LNCaP clone FGC (cell line): ENCODE measurements around the gene NDRG2.

ENCODE experiments used
- DNase-seq: peaks from one replicate; pipeline ENCODE4 v3.0.0-alpha.2; 2011; ENCODE audit warnings: low read depth
- H3K4me3 ChIP-seq: 2 replicates; pipeline ENCODE4 v1.5.1; 2011; ENCODE audit warnings: mild to moderate bottlenecking, low read depth, low read length, control low read depth
- TF ChIP-seq, protein P1 (sequence below): IDR thresholded peaks from 2 replicates; pipeline ENCODE4 v1.5.1; 2012; ENCODE audit warnings: mild to moderate bottlenecking; ENCODE audit not compliant: control insufficient read depth, insufficient read depth; ENCODE audit errors: extremely low read depth

Gene NDRG2

DNA sequence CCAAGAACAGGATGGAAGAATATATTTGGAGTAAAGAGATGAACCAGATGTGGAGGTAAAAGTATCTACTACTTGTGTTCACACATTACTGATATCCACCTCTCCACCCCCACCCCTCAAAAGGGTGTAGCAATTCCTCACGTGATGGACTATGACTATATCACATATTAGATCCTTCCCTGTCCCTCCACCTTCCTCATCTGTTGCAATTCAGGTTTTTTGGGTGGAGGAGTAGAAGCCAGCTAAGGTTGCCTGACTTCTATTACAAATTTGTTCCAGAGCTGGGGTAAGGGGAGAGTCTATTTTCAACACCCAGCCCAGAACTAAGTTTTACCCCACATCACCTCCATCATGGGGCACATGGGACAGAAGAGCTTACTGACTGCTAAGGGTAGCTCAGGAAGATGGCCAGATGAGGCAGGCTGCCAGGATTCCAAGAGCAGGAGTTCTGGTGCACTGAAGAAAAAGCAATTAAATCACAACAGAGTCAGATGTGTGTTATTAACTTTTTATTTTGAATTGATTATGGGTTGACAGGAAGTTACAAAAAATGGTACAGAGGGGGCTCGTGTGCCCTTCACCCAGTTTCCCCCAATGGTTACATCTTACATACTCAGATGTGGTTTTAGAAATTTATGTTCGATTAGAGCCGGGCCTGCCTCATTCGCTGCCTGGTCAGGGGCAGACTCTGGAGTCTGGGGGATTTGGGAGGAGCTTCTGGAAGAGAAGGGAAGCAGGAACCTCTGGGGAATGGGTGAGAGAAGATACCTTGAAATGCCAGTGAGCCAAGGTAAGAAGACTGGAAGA is 7.7 kb upstream of the NDRG2 start:
- TF ChIP-seq, protein P1, sequence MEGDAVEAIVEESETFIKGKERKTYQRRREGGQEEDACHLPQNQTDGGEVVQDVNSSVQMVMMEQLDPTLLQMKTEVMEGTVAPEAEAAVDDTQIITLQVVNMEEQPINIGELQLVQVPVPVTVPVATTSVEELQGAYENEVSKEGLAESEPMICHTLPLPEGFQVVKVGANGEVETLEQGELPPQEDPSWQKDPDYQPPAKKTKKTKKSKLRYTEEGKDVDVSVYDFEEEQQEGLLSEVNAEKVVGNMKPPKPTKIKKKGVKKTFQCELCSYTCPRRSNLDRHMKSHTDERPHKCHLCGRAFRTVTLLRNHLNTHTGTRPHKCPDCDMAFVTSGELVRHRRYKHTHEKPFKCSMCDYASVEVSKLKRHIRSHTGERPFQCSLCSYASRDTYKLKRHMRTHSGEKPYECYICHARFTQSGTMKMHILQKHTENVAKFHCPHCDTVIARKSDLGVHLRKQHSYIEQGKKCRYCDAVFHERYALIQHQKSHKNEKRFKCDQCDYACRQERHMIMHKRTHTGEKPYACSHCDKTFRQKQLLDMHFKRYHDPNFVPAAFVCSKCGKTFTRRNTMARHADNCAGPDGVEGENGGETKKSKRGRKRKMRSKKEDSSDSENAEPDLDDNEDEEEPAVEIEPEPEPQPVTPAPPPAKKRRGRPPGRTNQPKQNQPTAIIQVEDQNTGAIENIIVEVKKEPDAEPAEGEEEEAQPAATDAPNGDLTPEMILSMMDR = no peak
- H3K4me3 ChIP-seq = no peak overlapping the region
- DNase-seq = no peak

DNA sequence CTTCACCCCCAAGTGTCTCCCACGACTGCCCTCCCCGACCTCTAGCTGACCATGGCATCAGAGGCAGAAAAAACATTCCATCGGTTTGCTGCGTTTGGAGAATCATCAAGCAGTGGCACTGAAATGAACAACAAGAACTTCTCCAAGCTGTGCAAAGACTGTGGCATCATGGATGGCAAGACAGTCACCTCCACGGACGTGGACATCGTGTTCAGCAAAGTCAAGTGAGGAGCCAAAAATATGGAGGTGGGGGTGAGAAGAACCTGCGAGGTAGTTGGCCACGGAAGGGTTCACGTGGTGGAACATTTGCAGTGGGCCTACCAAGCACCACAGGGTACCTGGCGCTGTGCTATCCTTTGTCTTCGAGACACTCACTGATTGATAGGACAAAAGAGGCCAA is 5.7 kb upstream of the NDRG2 start:
- no peak for DNase-seq
- no peak overlapping the region for H3K4me3 ChIP-seq
- TF ChIP-seq, protein P1 = no peak

DNA sequence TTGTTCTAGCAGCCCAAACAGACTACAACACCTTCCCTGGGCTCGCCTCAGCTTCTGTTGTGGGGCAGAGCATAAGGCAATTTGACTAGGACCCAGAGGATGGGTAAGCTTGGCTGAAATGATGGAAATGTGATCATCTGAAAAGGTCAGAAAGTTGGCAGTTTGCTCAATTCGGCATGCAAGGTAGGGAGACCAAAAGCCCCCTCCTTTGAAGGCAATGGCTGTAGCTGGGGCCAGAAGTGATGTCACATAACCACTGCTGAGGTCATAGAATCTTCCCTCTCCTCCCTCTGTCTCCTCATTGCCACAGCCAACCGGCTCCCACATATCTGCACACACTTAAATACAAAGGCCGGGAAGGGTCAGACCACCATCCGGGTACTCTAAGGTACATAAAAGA is 5.1 kb upstream of the NDRG2 start, which contains the start of gene TPPP2:
TSS of gene TPPP2 (plus strand) at position 301 of the 400 bp plus-strand sequence. CDS start 365 bp downstream, outside the sequence.
- TF ChIP-seq, protein P1 = no peak
- DNase-seq = no peak
- H3K4me3 ChIP-seq = no peak within 1 kb of the TSS

DNA sequence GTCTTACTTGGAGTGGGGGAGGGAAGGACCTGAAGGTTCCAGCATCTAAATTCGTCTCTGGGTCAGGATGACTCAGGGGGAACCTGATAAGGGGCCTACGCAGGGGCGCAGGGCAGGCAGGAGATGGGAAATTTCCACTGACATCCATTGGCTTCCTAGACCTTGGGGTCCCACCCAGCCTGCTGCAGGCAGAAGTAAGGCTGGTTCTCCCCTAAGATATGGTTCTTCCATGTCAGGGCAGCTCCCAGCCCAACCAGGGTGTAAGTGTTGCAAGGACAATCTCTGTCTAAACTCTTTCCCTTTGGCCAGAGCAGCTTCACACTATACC is 2.1 kb upstream of the NDRG2 start:
- no peak for DNase-seq
- TF ChIP-seq, protein P1 = no peak
- H3K4me3 ChIP-seq = no peak overlapping the region

DNA sequence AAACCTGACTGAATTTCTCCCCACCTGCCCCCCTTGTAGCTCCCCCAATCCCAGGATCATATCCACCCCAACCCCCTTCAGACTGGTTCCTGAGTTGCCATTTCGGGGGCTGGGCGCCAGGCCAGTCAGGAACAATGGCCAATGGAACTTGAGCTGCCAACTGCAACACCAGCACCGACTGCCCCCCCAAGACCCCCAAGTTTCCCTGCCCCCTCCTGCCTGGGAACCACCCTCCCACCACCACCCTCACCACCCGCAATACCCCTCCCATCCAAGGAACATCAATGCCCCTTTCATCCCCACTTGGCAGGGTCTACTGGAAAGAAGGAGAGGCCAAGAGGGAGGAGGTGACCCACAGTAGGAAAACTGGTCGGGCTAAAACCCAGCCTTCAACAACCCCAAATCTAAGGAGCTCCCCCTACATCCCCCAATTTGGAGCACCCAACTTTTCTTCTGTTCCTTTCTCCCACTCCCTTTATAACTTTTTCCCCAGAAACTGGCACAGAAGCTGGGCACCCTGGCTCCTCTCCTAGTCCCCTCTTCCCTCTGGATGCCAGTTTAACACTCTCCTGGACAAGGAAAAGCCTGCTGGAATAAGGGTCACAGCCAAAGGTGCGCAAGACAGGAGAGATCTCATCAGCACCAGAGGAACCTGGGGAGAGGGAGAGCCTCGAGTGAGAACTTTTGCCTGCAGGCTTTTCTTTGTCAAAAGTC is 1.6 kb upstream of the NDRG2 start:
- H3K4me3 ChIP-seq = no peak overlapping the region
- TF ChIP-seq, protein P1 = no peak
- no peak for DNase-seq

DNA sequence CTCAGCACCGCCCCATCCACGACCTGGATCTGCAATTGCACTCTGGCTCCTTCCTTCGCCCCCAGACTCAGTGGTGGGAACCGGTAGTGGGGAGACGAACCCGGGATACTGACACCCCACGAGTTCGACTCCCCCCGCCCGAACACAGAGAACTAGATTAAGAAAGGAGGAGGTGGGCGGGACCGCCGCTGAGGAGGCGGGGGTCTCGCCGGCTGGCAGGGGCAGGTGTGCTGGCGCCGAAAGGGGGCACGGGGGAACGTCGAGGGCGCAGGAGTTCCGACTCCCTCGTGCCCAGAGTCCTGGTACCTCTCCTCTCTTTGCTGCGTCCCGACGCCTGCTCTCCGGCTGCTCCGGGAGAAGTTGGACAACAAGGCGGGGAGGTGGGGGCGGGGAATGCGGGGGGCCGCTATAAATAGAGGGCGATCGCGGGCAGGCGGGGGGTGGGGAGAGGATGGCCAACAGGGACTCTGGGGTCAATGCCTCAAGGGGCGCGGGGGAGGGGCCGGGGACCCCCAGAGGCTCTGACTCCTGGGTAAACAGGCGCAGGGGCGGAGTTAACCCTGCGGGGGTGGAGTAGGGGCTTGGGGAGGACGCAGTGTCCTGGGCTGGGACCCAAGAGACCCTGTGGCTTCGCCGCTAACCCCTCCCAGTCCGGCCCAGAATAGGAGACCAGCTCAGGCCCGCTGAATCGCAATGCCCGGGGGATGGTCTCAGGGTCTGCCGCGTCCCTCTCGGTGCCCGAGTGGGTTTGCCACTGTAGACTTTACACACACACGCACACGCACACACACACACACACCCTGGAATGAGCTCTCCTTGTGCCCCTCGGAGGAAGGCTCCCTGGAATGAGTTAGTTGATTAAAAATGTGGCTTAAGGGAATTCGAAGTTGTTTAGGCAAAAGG is 761 bp upstream of the NDRG2 start:
- TF ChIP-seq, protein P1 = no peak
- H3K4me3 ChIP-seq = peak overlapping the region; percentile 84
- no peak for DNase-seq
